Gastrocnemius medialis (tissue), 4 donors: Measurements from ENCODE around the gene ATP6V0D1. TPM values are rescaled to one million over a fixed set of nuclear protein-coding genes. Genes with fewer than 3 reads are reported as not detected.

Source experiments
- ATAC-seq, 2 donors: fragments of 150-250 bp; one replicate each; pipeline ENCODE4 v1.9.1; 2016
- DNase-seq, 2 donors: peaks; one replicate each; pipeline ENCODE4 v3.0.0-alpha.2; 2019
- H3K27ac ChIP-seq, 4 donors: fragments of 200-600 bp; sonication (generic); 1 replicate in 1 of 4; 2 replicates in 3 of 4; pipeline ENCODE4 v1.5.1; 2016 to 2018; ENCODE audit warnings: mild to moderate bottlenecking in 2 of 4, moderate library complexity in 1 of 4
- H3K27me3 ChIP-seq, 3 donors: fragments of 200-600 bp; sonication (generic) in 2 of 3; 1 replicate in 1 of 3; 2 replicates in 2 of 3; pipeline versions ENCODE4 v1.5.1 to v1.6.0; 2016 to 2019; ENCODE audit warnings: mild to moderate bottlenecking in 1 of 3, moderate library complexity in 1 of 3
- H3K36me3 ChIP-seq, 2 donors: fragments of 200-600 bp; sonication (generic) in 1 of 2; one replicate each; pipeline ENCODE4 v1.5.1; 2017 to 2018
- H3K4me1 ChIP-seq, 2 donors: fragments of 200-600 bp; sonication (generic) in 1 of 2; one replicate each; pipeline ENCODE4 v1.5.1; 2016 to 2017; ENCODE audit warnings: mild to moderate bottlenecking in 2 of 2
- H3K4me3 ChIP-seq, 4 donors: fragments of 200-600 bp; sonication (generic) in 3 of 4; 1 replicate in 1 of 4; 2 replicates in 3 of 4; pipeline ENCODE4 v1.5.1; 2016 to 2019; ENCODE audit warnings: mild to moderate bottlenecking in 2 of 4
- H3K9me3 ChIP-seq, 3 donors: fragments of 200-600 bp; sonication (generic) in 2 of 3; 1 replicate in 1 of 3; 2 replicates in 2 of 3; pipeline ENCODE4 v1.5.1; 2016 to 2019
- CTCF ChIP-seq, 5 experiments: fragments of 450-650 bp in 3 of 5; fragments of 200-600 bp in 2 of 5; sonication (generic) in 2 of 5; IDR thresholded peaks in 4 of 5; conservative IDR thresholded peaks in 1 of 5; 1 replicate in 4 of 5; 2 replicates in 1 of 5; pipeline ENCODE4 v1.5.1; 2016 to 2019; ENCODE audit warnings: antibody characterized with exemption in 5 of 5, mild to moderate bottlenecking in 3 of 5, moderate library complexity in 3 of 5
- POLR2A ChIP-seq, 2 donors: fragments of 450-650 bp; IDR thresholded peaks; one replicate each; pipeline ENCODE4 v1.6.1; 2017; ENCODE audit warnings: antibody characterized with exemption in 2 of 2, mild to moderate bottlenecking in 2 of 2, moderate library complexity in 2 of 2
- in situ Hi-C, 4 donors: fragments of 200-750 bp; cut with MboI; loops; one replicate each; pipeline versions ENCODE4 v1.15.0 to v1.8.0; 2017; ENCODE audit warnings: low sequenced_read_pairs in 4 of 4
- intact Hi-C: fragments of 100-400 bp; cut with DNase I; formaldehyde crosslinking; loops from one replicate; pipeline ENCODE4 v1.15.1; 2023; ENCODE audit warnings: low total_unique reads
- total RNA-seq, 4 donors: library from RNA; depleted of rRNA; stranded (reverse); fragments of >200 nt; gene quantifications; one replicate each; pipeline versions ENCODE4 v1.1.0 to v1.2.3, GENCODE V29; 2016

The ATP6V0D1 gene
- total RNA-seq, 4 donors from 2014 or later = 117 to 211 (median 157) TPM

- ATAC-seq (no peak), DNase-seq (no peak)
- in situ Hi-C loops = no loop called here
- Histone ChIP-seq H3K36me3 (no peaks in the 10 kb centered on the region), H3K4me1 (peaks cover 4 to 7% of the 10 kb centered on the region in 2 donors), H3K27ac (no peak overlapping the region), H3K4me3 (no peak overlapping the region), H3K9me3 (no peaks in the 10 kb centered on the region), H3K27me3 (peaks cover 0 to 6% (median 0%) of the 10 kb centered on the region in 3 donors)
- intact Hi-C loops = loop anchor here (5.0 kb wide), 1 partner anchor 97 kb away; no protein-coding TSS in a partner anchor
- TF ChIP-seq POLR2A (IDR thresholded peaks at IDR 0.05) = no peak
- TF ChIP-seq CTCF (IDR thresholded peaks at IDR 0.05 in 4 of 5, conservative IDR thresholded peaks at IDR 0.05 in 1 of 5) = no peak
Observed at GRCh38 chr16:67425580-67425979, 55.4 kb downstream of the ATP6V0D1 start.

GRCh38 chr16:67425061-67425460 lies 55.9 kb downstream of the ATP6V0D1 start:
- H3K4me3 ChIP-seq = no peak overlapping the region
- no peak for TF ChIP-seq CTCF (IDR thresholded peaks at IDR 0.05 in 4 of 5, conservative IDR thresholded peaks at IDR 0.05 in 1 of 5)
- no peak for TF ChIP-seq POLR2A (IDR thresholded peaks at IDR 0.05)
- no peak for DNase-seq
- no peak overlapping the region for H3K27ac ChIP-seq
- peaks cover 0 to 3% of the 10 kb centered on the region in 2 donors for H3K4me1 ChIP-seq
- ATAC-seq = no peak
- H3K9me3 ChIP-seq = no peaks in the 10 kb centered on the region
- intact Hi-C loops = loop anchor here (5.0 kb wide), 1 partner anchor 97 kb away; no protein-coding TSS in a partner anchor
- H3K27me3 ChIP-seq = peaks cover 0 to 3% (median 0%) of the 10 kb centered on the region in 3 donors
- no peaks in the 10 kb centered on the region for H3K36me3 ChIP-seq
- in situ Hi-C loops = no loop called here

- no peak for DNase-seq
- H3K36me3 ChIP-seq = no peaks in the 10 kb centered on the region
- intact Hi-C loops (no loop called here), in situ Hi-C loops (no loop called here)
- ATAC-seq = no peak
- TF ChIP-seq POLR2A (IDR thresholded peaks at IDR 0.05) (no peak), CTCF (IDR thresholded peaks at IDR 0.05 in 4 of 5, conservative IDR thresholded peaks at IDR 0.05 in 1 of 5) (no peak)
- no peak overlapping the region for H3K27ac ChIP-seq
- no peaks in the 10 kb centered on the region for H3K27me3 ChIP-seq
- H3K4me3 ChIP-seq = no peak overlapping the region
- H3K9me3 ChIP-seq = no peaks in the 10 kb centered on the region
- peaks cover 0 to 3% of the 10 kb centered on the region in 2 donors for H3K4me1 ChIP-seq
Observed at GRCh38 chr16:67424261-67424615, 56.7 kb downstream of the ATP6V0D1 start.

GRCh38 chr16:67423611-67424260 lies 57.2 kb downstream of the ATP6V0D1 start:
- intact Hi-C loops = no loop called here
- H3K36me3 ChIP-seq = no peaks in the 10 kb centered on the region
- TF ChIP-seq CTCF (IDR thresholded peaks at IDR 0.05 in 4 of 5, conservative IDR thresholded peaks at IDR 0.05 in 1 of 5) (no peak), POLR2A (IDR thresholded peaks at IDR 0.05) (no peak)
- in situ Hi-C loops = no loop called here
- H3K4me1 ChIP-seq = peaks cover 0 to 3% of the 10 kb centered on the region in 2 donors
- peak overlapping the region in 1 of 4 donors; percentile 30 for H3K27ac ChIP-seq
- ATAC-seq (peak in 1 of 2 donors; percentile 81), DNase-seq (no peak)
- H3K9me3 ChIP-seq = no peaks in the 10 kb centered on the region
- H3K27me3 ChIP-seq = no peaks in the 10 kb centered on the region
- no peak overlapping the region for H3K4me3 ChIP-seq
